DOHH2 (cell line): ENCODE measurements around the gene ZNF385B.

Experiments
- H3F3A ChIP-seq: fragments of 200-600 bp; sonication (generic), shearing (Covaris generic); 2 replicates; pipeline ENCODE4 v1.6.0; 2016; ENCODE audit warnings: antibody characterized with exemption, mild to moderate bottlenecking; ENCODE audit not compliant: control insufficient read depth, insufficient read depth
- H3K27ac ChIP-seq: fragments of 200-600 bp; sonication (generic); 2 replicates; pipeline ENCODE4 v1.5.1; 2014; ENCODE audit warnings: low read depth, mild to moderate bottlenecking, low read length, moderate library complexity
- H3K27me3 ChIP-seq: fragments of 200-600 bp; sonication (generic); 2 replicates; pipeline ENCODE4 v1.6.1; 2014; ENCODE audit warnings: mild to moderate bottlenecking, low read length, mixed read lengths; ENCODE audit not compliant: control insufficient read depth
- H3K36me3 ChIP-seq: fragments of 200-600 bp; sonication (generic); 2 replicates; pipeline ENCODE4 v1.6.1; 2014; ENCODE audit warnings: mild to moderate bottlenecking, low read length, moderate library complexity, mixed read lengths; ENCODE audit not compliant: control insufficient read depth
- H3K4me1 ChIP-seq: fragments of 200-600 bp; sonication (generic); 2 replicates; pipeline ENCODE4 v1.6.1; 2014; ENCODE audit warnings: mild to moderate bottlenecking, low read length, mixed read lengths; ENCODE audit not compliant: control insufficient read depth
- H3K4me2 ChIP-seq: fragments of 200-600 bp; sonication (generic); 2 replicates; pipeline ENCODE4 v1.6.0; 2014; ENCODE audit warnings: mild to moderate bottlenecking, low read length, moderate library complexity
- H3K4me3 ChIP-seq: fragments of 200-600 bp; sonication (generic); 2 replicates; pipeline ENCODE4 v1.5.1; 2014; ENCODE audit warnings: mild to moderate bottlenecking, low read length, mixed read lengths
- H3K79me2 ChIP-seq: fragments of 200-600 bp; sonication (generic); 2 replicates; pipeline ENCODE4 v1.6.1; 2014; ENCODE audit warnings: mild to moderate bottlenecking, low read length, mixed read lengths; ENCODE audit not compliant: control insufficient read depth
- H3K9me2 ChIP-seq: fragments of 200-600 bp; sonication (generic); replicated peaks from 2 replicates; pipeline ENCODE4 v1.6.1; 2014; ENCODE audit warnings: mild to moderate bottlenecking, low read length, mixed read lengths; ENCODE audit not compliant: control insufficient read depth
- H3K9me3 ChIP-seq: fragments of 200-600 bp; sonication (generic); 2 replicates; pipeline ENCODE4 v1.6.1; 2014; ENCODE audit warnings: antibody characterized with exemption, low read length, mixed read lengths; ENCODE audit not compliant: control insufficient read depth, insufficient read depth
- H4K20me1 ChIP-seq: fragments of 200-600 bp; sonication (generic); 2 replicates; pipeline ENCODE4 v1.6.0; 2014; ENCODE audit warnings: low read depth, mild to moderate bottlenecking, antibody characterized with exemption, low read length, moderate library complexity; ENCODE audit not compliant: control insufficient read depth, insufficient read depth
- CTCF ChIP-seq: fragments of 200-600 bp; sonication (generic); IDR thresholded peaks from one replicate; pipeline ENCODE4 v1.5.1; 2014; ENCODE audit warnings: antibody characterized with exemption, mild to moderate bottlenecking, low read depth, low read length; ENCODE audit not compliant: poor library complexity, severe bottlenecking
- EZH2phosphoT487 ChIP-seq: fragments of 200-600 bp; sonication (generic); IDR thresholded peaks from 2 replicates; pipeline ENCODE4 v1.6.1; 2017; ENCODE audit warnings: borderline replicate concordance, mild to moderate bottlenecking, antibody characterized with exemption, low read length, moderate library complexity, mixed read lengths

The ZNF385B gene

GRCh38 chr2:179449010-179449409, 412.4 kb downstream of the ZNF385B start:
- no peaks in the 10 kb centered on the region for H3K36me3 ChIP-seq
- no peak overlapping the region for H3K4me3 ChIP-seq
- no peaks in the 10 kb centered on the region for H3K27me3 ChIP-seq
- H3K4me2 ChIP-seq: no peak overlapping the region
- TF ChIP-seq EZH2phosphoT487 (no peak), CTCF (no peak)
- H3K79me2 ChIP-seq: no peaks in the 10 kb centered on the region
- no peak overlapping the region for H3K27ac ChIP-seq
- no peaks in the 10 kb centered on the region for H3F3A ChIP-seq
- H4K20me1 ChIP-seq: no peaks in the 10 kb centered on the region
- H3K9me3 ChIP-seq: no peaks in the 10 kb centered on the region
- H3K9me2 ChIP-seq: no peaks in the 10 kb centered on the region
- H3K4me1 ChIP-seq: no peaks in the 10 kb centered on the region

- Histone ChIP-seq H3K4me2 (no peak overlapping the region), H3K9me2 (no peaks in the 10 kb centered on the region), H3K9me3 (no peaks in the 10 kb centered on the region), H3K4me3 (no peak overlapping the region), H3K36me3 (no peaks in the 10 kb centered on the region), H3K27me3 (no peaks in the 10 kb centered on the region), H3K4me1 (no peaks in the 10 kb centered on the region), H3K79me2 (no peaks in the 10 kb centered on the region), H3F3A (no peaks in the 10 kb centered on the region), H3K27ac (no peak overlapping the region), H4K20me1 (no peaks in the 10 kb centered on the region)
- TF ChIP-seq CTCF (no peak), EZH2phosphoT487 (no peak)
Observed at GRCh38 chr2:179447839-179448447, 413.5 kb downstream of the ZNF385B start.

- Histone ChIP-seq H3K27me3 (no peaks in the 10 kb centered on the region), H3K4me3 (no peak overlapping the region), H4K20me1 (no peaks in the 10 kb centered on the region), H3K4me1 (no peaks in the 10 kb centered on the region), H3K4me2 (no peak overlapping the region), H3F3A (no peaks in the 10 kb centered on the region), H3K27ac (no peak overlapping the region), H3K9me3 (no peaks in the 10 kb centered on the region), H3K9me2 (no peaks in the 10 kb centered on the region), H3K36me3 (no peaks in the 10 kb centered on the region), H3K79me2 (no peaks in the 10 kb centered on the region)
- no peak for TF ChIP-seq EZH2phosphoT487
- TF ChIP-seq CTCF: no peak
Observed at GRCh38 chr2:179447421-179447820, 414.0 kb downstream of the ZNF385B start.
